ENCODE results near the gene INPP5K. TPM values are rescaled to one million over a fixed set of nuclear protein-coding genes. Genes with fewer than 3 reads are reported as not detected.
A peak's percentile ranks its signal among the peaks of the same experiment; 100 is the strongest.

Gene INPP5K
- total RNA-seq, 1 experiment from 2014 or later, result 29.4 TPM

DNA sequence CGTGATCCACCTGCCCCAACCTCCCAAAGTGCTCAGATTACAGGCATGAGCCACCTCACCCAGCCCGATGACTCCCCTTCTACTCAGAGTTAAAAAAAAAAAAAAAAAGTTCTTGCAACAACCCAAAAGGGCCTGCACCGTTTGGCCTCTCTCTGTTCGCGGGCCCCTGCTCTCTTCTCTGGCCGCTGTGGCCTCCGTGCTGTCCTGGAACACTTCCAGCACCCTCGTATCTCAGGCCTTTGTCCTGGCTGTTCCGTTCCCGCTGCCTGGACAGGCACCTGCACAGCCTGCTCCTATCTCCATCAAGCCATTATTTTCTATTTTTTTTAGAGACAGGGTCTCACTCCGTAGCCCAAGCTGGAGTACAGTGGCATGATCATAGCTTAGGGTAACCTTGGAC, 34.7 kb downstream of the INPP5K start:
- Histone ChIP-seq H2BK5ac (ENCODE audit: insufficient read length, low read length) (no peak overlapping the region), H2BK120ac (ENCODE audit: low read depth, low read length, poor library complexity, severe bottlenecking) (no peak overlapping the region), H3K27ac (ENCODE audit: insufficient read length, low read depth, low read length) (no peak overlapping the region), H4K5ac (ENCODE audit: insufficient read length, low read depth, low read length) (no peak overlapping the region), H3K9me3 (ENCODE audit: control insufficient read depth, low read depth, low read length) (no peaks in the 10 kb centered on the region), H2BK12ac (ENCODE audit: insufficient read length, low read depth, low read length) (no peak overlapping the region), H4K91ac (ENCODE audit: insufficient read length, low read depth, low read length) (no peak overlapping the region), H2BK20ac (ENCODE audit: low read depth, low read length, poor library complexity, severe bottlenecking) (no peak overlapping the region), H3K23me2 (ENCODE audit: insufficient read length, low read depth, low read length, poor library complexity, severe bottlenecking) (peaks cover 6% of the 10 kb centered on the region), H3K4me1 (ENCODE audit: insufficient read depth, low read length) (no peaks in the 10 kb centered on the region), H4K20me1 (ENCODE audit: control insufficient read depth, insufficient read depth, insufficient read length) (no peaks in the 10 kb centered on the region), H3K23ac (ENCODE audit: insufficient read length, low read depth, low read length) (no peak overlapping the region), H3K79me1 (ENCODE audit: insufficient read depth, low read depth, low read length, poor library complexity, severe bottlenecking) (no peaks in the 10 kb centered on the region), H3K9ac (ENCODE audit: extremely low read depth, insufficient read length, low read length) (no peak overlapping the region), H2AFZ (ENCODE audit: low read length) (no peak overlapping the region), H4K8ac (replicated peaks; ENCODE audit: insufficient read length, low read depth, low read length) (no peak overlapping the region), H3K4me2 (ENCODE audit: insufficient read depth, insufficient read length, low read length) (no peak overlapping the region), H2BK15ac (ENCODE audit: low read depth, low read length) (no peak overlapping the region), H3K79me2 (ENCODE audit: insufficient read depth, low read length) (no peaks in the 10 kb centered on the region), H3K56ac (ENCODE audit: insufficient read length, low read depth, low read length) (no peak overlapping the region), H3K4ac (ENCODE audit: low read depth, low read length) (no peak overlapping the region), H3K18ac (ENCODE audit: insufficient read length, low read depth, low read length) (no peak overlapping the region), H3K27me3 (ENCODE audit: insufficient read depth, low read length) (no peaks in the 10 kb centered on the region), H3K14ac (ENCODE audit: insufficient read depth, low read length) (no peak overlapping the region), H2AK5ac (ENCODE audit: insufficient read length, low read length) (no peak overlapping the region), H3T11ph (ENCODE audit: low read length) (no peak overlapping the region)
- no peak for DNase-seq
- H3K36me3 Mint-ChIP-seq (ENCODE audit: insufficient read depth in 1 of 3, low read depth in 3 of 3), result peaks cover 2 to 63% (median 55%) of the 10 kb centered on the region in 3 experiments; a peak in 6 of 7 replicates
- peak overlapping the region in 1 of 3 experiments; percentile 0; a peak in 2 of 7 replicates for H3K27ac Mint-ChIP-seq
- H3K4me1 Mint-ChIP-seq, result peaks cover 11 to 19% of the 10 kb centered on the region in 2 experiments
- TF ChIP-seq, protein P1, sequence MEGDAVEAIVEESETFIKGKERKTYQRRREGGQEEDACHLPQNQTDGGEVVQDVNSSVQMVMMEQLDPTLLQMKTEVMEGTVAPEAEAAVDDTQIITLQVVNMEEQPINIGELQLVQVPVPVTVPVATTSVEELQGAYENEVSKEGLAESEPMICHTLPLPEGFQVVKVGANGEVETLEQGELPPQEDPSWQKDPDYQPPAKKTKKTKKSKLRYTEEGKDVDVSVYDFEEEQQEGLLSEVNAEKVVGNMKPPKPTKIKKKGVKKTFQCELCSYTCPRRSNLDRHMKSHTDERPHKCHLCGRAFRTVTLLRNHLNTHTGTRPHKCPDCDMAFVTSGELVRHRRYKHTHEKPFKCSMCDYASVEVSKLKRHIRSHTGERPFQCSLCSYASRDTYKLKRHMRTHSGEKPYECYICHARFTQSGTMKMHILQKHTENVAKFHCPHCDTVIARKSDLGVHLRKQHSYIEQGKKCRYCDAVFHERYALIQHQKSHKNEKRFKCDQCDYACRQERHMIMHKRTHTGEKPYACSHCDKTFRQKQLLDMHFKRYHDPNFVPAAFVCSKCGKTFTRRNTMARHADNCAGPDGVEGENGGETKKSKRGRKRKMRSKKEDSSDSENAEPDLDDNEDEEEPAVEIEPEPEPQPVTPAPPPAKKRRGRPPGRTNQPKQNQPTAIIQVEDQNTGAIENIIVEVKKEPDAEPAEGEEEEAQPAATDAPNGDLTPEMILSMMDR (conservative IDR thresholded peaks at IDR 0.05), result no peak
- no CpG with 5 or more reads among the region's 11 CpGs for WGBS (ENCODE audit: extremely low coverage, insufficient read length, low lambda C conversion rate)
- H3K27me3 Mint-ChIP-seq (ENCODE audit: low read depth), result peaks cover 2% of the 10 kb centered on the region; the same call in 1 of the 2 replicates
- H3K4me3 Mint-ChIP-seq, result no peak overlapping the region
- H3K9me3 Mint-ChIP-seq, result no peaks in the 10 kb centered on the region; a peak in 1 of 5 replicates

Data from H9 (cell line).